Activated naive CD8-positive, alpha-beta T cell treated with anti-CD3 and anti-CD28 coated beads, Interleukin-2, amount 10 ng/mL, durations not matched to agents 7 days and 5 days (primary cell): ENCODE measurements around the gene IL11. TPM values are rescaled to one million over a fixed set of nuclear protein-coding genes. Genes with fewer than 3 reads are reported as not detected.

Experiments used
- ATAC-seq: fragments of 150-1000 bp; cut with Tn5 transposase; one replicate; pipeline ENCODE4 v1.10.0; 2021; ENCODE audit warnings: low read depth, moderate library complexity
- POLR2A ChIA-PET: fragments of 350-600 bp; sonication (Branson Sonifier 250); formaldehyde crosslinking; loops from one replicate; lab custom pipeline; 2021; ENCODE audit warnings: antibody characterized with exemption; lab: Charles Lee
- DNase-seq: peaks from one replicate; pipeline ENCODE4 v3.0.0; 2021
- H3K27ac Mint-ChIP-seq: one replicate; pipeline ENCODE4 v1.8.0; 2022; ENCODE audit warnings: mild to moderate bottlenecking, mixed read lengths
- H3K27me3 Mint-ChIP-seq: one replicate; pipeline ENCODE4 v1.8.0; 2022; ENCODE audit warnings: mild to moderate bottlenecking, moderate library complexity, mixed read lengths
- H3K36me3 Mint-ChIP-seq: one replicate; pipeline ENCODE4 v1.8.0; 2021; ENCODE audit warnings: mild to moderate bottlenecking, mixed read lengths
- H3K4me1 Mint-ChIP-seq: one replicate; pipeline ENCODE4 v1.8.0; 2021; ENCODE audit warnings: mixed read lengths
- H3K4me3 Mint-ChIP-seq: one replicate; pipeline ENCODE4 v1.8.0; 2022; ENCODE audit warnings: mild to moderate bottlenecking, moderate library complexity, mixed read lengths
- H3K9me3 Mint-ChIP-seq: one replicate; pipeline ENCODE4 v1.8.0; 2021; ENCODE audit warnings: mixed read lengths
- total RNA-seq, 2 experiments: library from RNA; stranded (reverse); gene quantifications; one replicate each; pipeline ENCODE4 v1.2.3, GENCODE V29; 2021

IL11 gene
- total RNA-seq, 2 experiments from 2014 or later: 0.53 to 0.60 TPM

GRCh38 chr19:55315956-55316525, 54.2 kb downstream of the IL11 start:
- Mint-ChIP-seq H3K27me3 (peaks cover 3% of the 10 kb centered on the region), H3K4me1 (peaks cover 2% of the 10 kb centered on the region), H3K9me3 (no peaks in the 10 kb centered on the region), H3K36me3 (no peaks in the 10 kb centered on the region), H3K27ac (no peak overlapping the region), H3K4me3 (no peak overlapping the region)
- POLR2A ChIA-PET: no interaction called here
- DNase-seq: no peak
- no peak for ATAC-seq

DNA sequence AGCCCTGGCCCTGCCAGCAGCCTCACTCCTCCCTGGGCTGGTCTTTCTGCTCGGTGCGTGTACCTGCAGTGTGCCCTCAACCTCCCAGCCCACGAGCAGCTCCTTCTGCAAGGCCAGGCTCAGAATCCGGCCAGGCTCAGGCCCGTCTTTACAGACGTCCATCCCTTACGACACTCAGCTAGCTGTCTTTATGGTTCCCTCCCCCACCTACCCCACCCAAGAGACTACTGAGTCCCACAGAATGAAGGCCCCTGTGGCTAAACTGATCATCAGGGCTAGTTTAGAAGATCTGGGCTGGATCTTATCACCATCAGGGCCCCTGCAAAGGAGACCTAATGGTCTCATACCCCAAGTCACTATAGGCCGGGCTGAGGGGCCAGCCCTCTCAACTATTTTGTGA, 55.9 kb downstream of the IL11 start:
- POLR2A ChIA-PET: no interaction called here
- H3K9me3 Mint-ChIP-seq: no peaks in the 10 kb centered on the region
- no peak overlapping the region for H3K4me3 Mint-ChIP-seq
- no peaks in the 10 kb centered on the region for H3K27me3 Mint-ChIP-seq
- no peak for DNase-seq
- no peak overlapping the region for H3K27ac Mint-ChIP-seq
- peaks cover 2% of the 10 kb centered on the region for H3K4me1 Mint-ChIP-seq
- no peak for ATAC-seq
- no peaks in the 10 kb centered on the region for H3K36me3 Mint-ChIP-seq

Other genes starting within 250 kb of the IL11 start
- not detected for gene TNNT1, start 221.3 kb downstream of the IL11 start, total RNA-seq
- gene TNNI3, start 212.7 kb downstream of the IL11 start, total RNA-seq: not detected
- under 1 TPM in 1 of 2 experiments, not detected in 1; 0.65 TPM for gene DNAAF3, start 203.8 kb downstream of the IL11 start, total RNA-seq
- gene SYT5, start 190.2 kb downstream of the IL11 start, total RNA-seq: under 1 TPM in 1 of 2 experiments, not detected in 1; 0.39 TPM
- gene PTPRH, start 161.0 kb downstream of the IL11 start, total RNA-seq: not detected
- gene TMEM86B, start 141.7 kb downstream of the IL11 start, total RNA-seq: 10 to 100 TPM; 18.8 to 19.4 TPM
- gene PPP6R1, start 111.4 kb downstream of the IL11 start, total RNA-seq: 100 to 1,000 TPM; 211 to 226 TPM
- 10 to 100 TPM; 19.5 to 20.3 TPM for gene HSPBP1, start 90.4 kb downstream of the IL11 start, total RNA-seq
- 1 to 10 TPM; 9.0 TPM for gene BRSK1, start 86.5 kb downstream of the IL11 start, total RNA-seq
- 1 to 10 TPM in 1 of 2 experiments, under 1 TPM in 1; 0.51 to 1.1 TPM for gene TMEM150B, start 45.1 kb downstream of the IL11 start, total RNA-seq
- 10 to 100 TPM; 26.4 to 28.5 TPM for gene KMT5C, start 30.6 kb downstream of the IL11 start, total RNA-seq
- under 1 TPM in 1 of 2 experiments, not detected in 1; 0.55 TPM for gene COX6B2, start 15.7 kb downstream of the IL11 start, total RNA-seq
- gene GARIN5B, start 7.2 kb downstream of the IL11 start, total RNA-seq: not detected
- not detected for gene TMEM190, start 6.4 kb upstream of the IL11 start, total RNA-seq
- gene TMEM238, start 13.8 kb upstream of the IL11 start, total RNA-seq: 10 to 100 TPM; 17.0 to 19.8 TPM
- gene RPL28, start 15.5 kb upstream of the IL11 start, total RNA-seq: 1,000 to 10,000 TPM; 3,030 to 3,043 TPM
- gene UBE2S, start 37.3 kb upstream of the IL11 start, total RNA-seq: 100 to 1,000 TPM; 184 to 203 TPM
- not detected for gene SHISA7, start 72.8 kb upstream of the IL11 start, total RNA-seq
- 10 to 100 TPM; 13.7 to 16.8 TPM for gene ISOC2, start 91.2 kb upstream of the IL11 start, total RNA-seq
- not detected for gene C19orf85, start 94.3 kb upstream of the IL11 start, total RNA-seq
- gene ZNF628, start 106.2 kb upstream of the IL11 start, total RNA-seq: 10 to 100 TPM in 1 of 2 experiments, 1 to 10 TPM in 1; 9.4 to 11.5 TPM
- gene NAT14, start 114.7 kb upstream of the IL11 start, total RNA-seq: 10 to 100 TPM; 14.5 to 15.0 TPM
- 1 to 10 TPM in 1 of 2 experiments, under 1 TPM in 1; 0.86 to 1.1 TPM for gene SSC5D, start 118.0 kb upstream of the IL11 start, total RNA-seq
- not detected for gene SBK2, start 166.7 kb upstream of the IL11 start, total RNA-seq
- not detected for gene SBK3, start 175.1 kb upstream of the IL11 start, total RNA-seq
- gene ZNF579, start 210.4 kb upstream of the IL11 start, total RNA-seq: 10 to 100 TPM; 10.1 to 10.4 TPM
- gene FIZ1, start 229.1 kb upstream of the IL11 start, total RNA-seq: 10 to 100 TPM; 16.0 to 18.4 TPM
- gene ZNF524, start 229.8 kb upstream of the IL11 start, total RNA-seq: 10 to 100 TPM; 25.2 to 26.6 TPM
- 10 to 100 TPM; 18.3 to 18.6 TPM for gene ZNF865, start 235.2 kb upstream of the IL11 start, total RNA-seq